T-cell (primary cell): ENCODE results near the gene NRXN2. TPM values are rescaled to one million over a fixed set of nuclear protein-coding genes. Genes with fewer than 3 reads are reported as not detected.

Source experiments
- ATAC-seq, 4 experiments: fragments of 200-7000 bp in 3 of 4; fragments of 150-1000 bp in 1 of 4; cut with Tn5 transposase; replicated peaks in 1 of 4; 1 replicate in 3 of 4; 2 replicates in 1 of 4; pipeline ENCODE4 v1.10.0; 2021; ENCODE audit warnings: moderate library complexity in 3 of 4, mild to moderate bottlenecking in 2 of 4, moderate number of reproducible peaks in 1 of 4
- CTCF ChIA-PET, 2 donors: fragments of 300-600 bp; sonication (Branson Sonifier 250); formaldehyde crosslinking; loops; one replicate each; lab custom pipeline; 2022; ENCODE audit warnings: antibody characterized with exemption in 2 of 2; lab: Charles Lee
- POLR2A ChIA-PET, 2 donors: fragments of 300-600 bp; sonication (Branson Sonifier 250); formaldehyde crosslinking; loops; one replicate each; lab custom pipeline; 2022; ENCODE audit warnings: antibody characterized with exemption in 2 of 2; lab: Charles Lee
- DNase-seq, 35 experiments: peaks; one replicate each; pipeline versions ENCODE4 v3.0.0 to v3.0.0-alpha.2; 2013 to 2023
- H3K27ac ChIP-seq: one replicate; pipeline ENCODE4 v1.5.1; 2013; ENCODE audit warnings: low read length
- H3K27me3 ChIP-seq, 2 experiments: replicated peaks in 1 of 2; 1 replicate in 1 of 2; 2 replicates in 1 of 2; pipeline versions ENCODE4 v1.6.1 to v1.7.0; 2013; ENCODE audit warnings: low read length in 1 of 2, mixed read lengths in 1 of 2; ENCODE audit not compliant: control insufficient read depth in 2 of 2, insufficient read depth in 2 of 2; ENCODE audit errors: extremely low read depth in 1 of 2
- H3K36me3 ChIP-seq, 2 donors: 1 replicate in 1 of 2; 2 replicates in 1 of 2; pipeline versions ENCODE4 v1.6.1 to v1.7.0; 2013; ENCODE audit warnings: low read length in 1 of 2; ENCODE audit not compliant: control insufficient read depth in 2 of 2, insufficient read depth in 1 of 2; ENCODE audit errors: extremely low read depth in 1 of 2
- H3K4me1 ChIP-seq, 2 experiments: 1 replicate in 1 of 2; 2 replicates in 1 of 2; pipeline versions ENCODE4 v1.6.1 to v1.7.0; 2013; ENCODE audit warnings: low read length in 2 of 2, mixed read lengths in 1 of 2; ENCODE audit not compliant: insufficient read depth in 2 of 2, control insufficient read depth in 1 of 2; ENCODE audit errors: extremely low read depth in 1 of 2
- H3K4me3 ChIP-seq, 2 donors: 1 replicate in 1 of 2; 2 replicates in 1 of 2; pipeline versions ENCODE4 v1.5.1 to v1.7.0; 2013; ENCODE audit warnings: mild to moderate bottlenecking in 2 of 2, low read length in 1 of 2, moderate library complexity in 1 of 2; ENCODE audit not compliant: control insufficient read depth in 1 of 2; ENCODE audit errors: extremely low read depth in 1 of 2
- H3K9me3 ChIP-seq: 2 replicates; pipeline ENCODE4 v1.7.0; 2013
- H3K27ac Mint-ChIP-seq, 2 donors: one replicate each; pipeline ENCODE4 v1.8.0; 2020 to 2021; ENCODE audit warnings: mild to moderate bottlenecking in 2 of 2, mixed read lengths in 2 of 2
- H3K27me3 Mint-ChIP-seq, 2 donors: one replicate each; pipeline ENCODE4 v1.8.0; 2021 to 2022; ENCODE audit warnings: mixed read lengths in 2 of 2
- H3K36me3 Mint-ChIP-seq: one replicate; pipeline ENCODE4 v1.8.0; 2021; ENCODE audit warnings: mixed read lengths
- H3K4me1 Mint-ChIP-seq, 3 donors: one replicate each; pipeline ENCODE4 v1.8.0; 2020 to 2022; ENCODE audit warnings: mixed read lengths in 3 of 3, mild to moderate bottlenecking in 1 of 3
- H3K4me3 Mint-ChIP-seq, 3 donors: one replicate each; pipeline ENCODE4 v1.8.0; 2020 to 2022; ENCODE audit warnings: mild to moderate bottlenecking in 3 of 3, mixed read lengths in 3 of 3, moderate library complexity in 3 of 3
- H3K9me3 Mint-ChIP-seq, 3 donors: one replicate each; pipeline ENCODE4 v1.8.0; 2020 to 2022; ENCODE audit warnings: mixed read lengths in 3 of 3
- WGBS: methylation state at CpG from one replicate; pipeline ENCODE4 v1.1.5; 2013; ENCODE audit warnings: missing lambda C conversion rate; ENCODE audit not compliant: insufficient coverage; 5-methylcytosine and 5-hydroxymethylcytosine counted together
- total RNA-seq, 35 experiments: library from RNA in 6 of 35; stranded (reverse) in 6 of 35; fragments of 120-200 nt in 1 of 35; gene quantifications; one replicate each; pipeline versions ENCODE4 v1.2.1 to v1.2.4 and lab custom pipeline; 2013 to 2026

The NRXN2 gene
- total RNA-seq, 5 donors from 2014 or later (not counting 1 experiment from before 2014, with no cell fraction given) = 0.43 to 0.70 (median 0.47) TPM; not detected in 2

DNA sequence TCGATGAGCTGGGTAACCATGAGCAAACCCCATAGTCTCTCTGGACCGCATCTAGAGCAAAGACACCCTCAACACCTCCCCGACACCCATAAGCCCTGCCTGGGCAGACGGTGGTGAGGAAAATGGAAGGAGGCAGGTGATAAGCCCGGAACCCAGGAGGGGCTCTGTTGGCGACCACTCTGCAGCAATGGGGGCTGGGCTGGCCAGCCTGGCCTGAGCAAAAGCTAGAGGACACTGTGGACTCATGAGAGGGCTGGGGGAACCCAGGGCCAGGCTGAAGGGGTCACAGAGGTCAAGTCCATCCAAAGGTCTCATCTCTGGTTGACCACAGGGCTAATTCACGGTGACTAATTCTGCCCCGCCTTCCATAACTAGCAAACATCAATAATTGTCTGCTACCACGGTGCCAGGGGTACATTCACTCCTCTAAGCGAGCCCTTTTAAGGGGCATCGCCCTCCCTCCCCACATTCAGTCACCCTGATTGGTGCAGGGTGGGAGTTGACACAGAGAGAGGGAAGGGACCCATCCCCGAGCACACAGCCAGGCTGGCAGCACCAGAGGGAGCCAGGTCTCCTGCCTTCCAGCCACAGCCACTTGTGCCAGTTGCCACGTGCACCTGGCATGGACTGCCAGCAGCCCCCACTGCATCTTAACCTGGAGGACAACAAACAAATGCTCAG is 32.8 kb upstream of the NRXN2 start:
- H3K4me1 ChIP-seq = peaks cover 16 to 78% of the 10 kb centered on the region in 2 experiments
- H3K4me3 ChIP-seq = no peak overlapping the region
- Mint-ChIP-seq H3K9me3 (no peaks in the 10 kb centered on the region), H3K36me3 (peaks cover 14% of the 10 kb centered on the region), H3K27ac (no peak overlapping the region), H3K4me3 (no peak overlapping the region), H3K27me3 (no peaks in the 10 kb centered on the region), H3K4me1 (peaks cover 36 to 42% (median 37%) of the 10 kb centered on the region in 3 donors)
- POLR2A ChIA-PET = no interaction called here
- WGBS = 79% methylated on average over 4 of the region's 13 CpGs
- H3K36me3 ChIP-seq = peaks cover 17 to 32% of the 10 kb centered on the region in 2 donors
- H3K27ac ChIP-seq = no peak overlapping the region
- CTCF ChIA-PET = no interaction called here
- DNase-seq (peak in 1 of 35 experiments; percentile 23), ATAC-seq (no peak)
- no peaks in the 10 kb centered on the region for H3K9me3 ChIP-seq
- no peaks in the 10 kb centered on the region for H3K27me3 ChIP-seq

DNA sequence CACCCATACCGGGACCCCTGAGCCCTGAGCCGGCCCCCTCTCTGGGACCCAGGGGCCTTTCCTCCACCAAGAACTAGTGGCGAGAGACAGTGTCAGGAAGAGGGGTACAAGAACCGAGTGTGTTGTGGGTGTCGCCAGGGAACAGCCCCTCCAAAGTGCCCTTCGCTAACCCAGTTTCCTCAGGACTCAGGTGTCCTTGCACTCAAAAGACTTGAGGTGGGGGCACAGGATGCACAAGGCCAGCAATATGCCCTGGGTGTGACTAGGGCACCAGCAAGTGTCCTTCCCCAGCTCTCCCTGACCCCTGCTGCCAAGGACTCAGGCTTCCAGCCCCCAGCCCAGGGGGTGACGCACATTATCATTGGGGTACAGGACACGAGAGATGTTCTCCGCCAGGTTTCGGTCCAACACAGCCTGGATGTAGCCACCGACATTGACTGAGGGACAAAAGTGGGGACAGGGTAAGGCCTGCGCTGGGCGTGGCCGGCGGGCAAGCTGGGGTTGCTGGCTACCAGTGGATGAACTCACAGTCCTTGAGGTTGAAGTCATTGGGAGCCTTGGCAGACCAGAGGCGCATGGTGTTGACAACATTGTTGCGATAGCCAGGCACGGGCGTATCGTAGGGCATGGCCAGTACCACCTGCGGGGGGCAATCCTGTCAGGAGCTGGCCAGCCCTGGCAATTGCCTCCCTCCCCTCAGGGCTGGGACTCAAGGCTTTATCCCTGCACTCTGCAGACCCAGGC is 32.1 kb upstream of the NRXN2 start:
- Mint-ChIP-seq H3K27ac (no peak overlapping the region), H3K4me3 (no peak overlapping the region), H3K27me3 (no peaks in the 10 kb centered on the region), H3K4me1 (peaks cover 36 to 42% (median 37%) of the 10 kb centered on the region in 3 donors), H3K9me3 (no peaks in the 10 kb centered on the region), H3K36me3 (peaks cover 17% of the 10 kb centered on the region)
- Histone ChIP-seq H3K27me3 (no peaks in the 10 kb centered on the region), H3K27ac (no peak overlapping the region), H3K9me3 (no peaks in the 10 kb centered on the region), H3K4me1 (peaks cover 9 to 78% of the 10 kb centered on the region in 2 experiments), H3K36me3 (peaks cover 17 to 31% of the 10 kb centered on the region in 2 donors), H3K4me3 (no peak overlapping the region)
- ATAC-seq (no peak), DNase-seq (no peak)
- ChIA-PET CTCF (no interaction called here), POLR2A (no interaction called here)
- 95% methylated on average over 17 of the region's 21 CpGs for WGBS

DNA sequence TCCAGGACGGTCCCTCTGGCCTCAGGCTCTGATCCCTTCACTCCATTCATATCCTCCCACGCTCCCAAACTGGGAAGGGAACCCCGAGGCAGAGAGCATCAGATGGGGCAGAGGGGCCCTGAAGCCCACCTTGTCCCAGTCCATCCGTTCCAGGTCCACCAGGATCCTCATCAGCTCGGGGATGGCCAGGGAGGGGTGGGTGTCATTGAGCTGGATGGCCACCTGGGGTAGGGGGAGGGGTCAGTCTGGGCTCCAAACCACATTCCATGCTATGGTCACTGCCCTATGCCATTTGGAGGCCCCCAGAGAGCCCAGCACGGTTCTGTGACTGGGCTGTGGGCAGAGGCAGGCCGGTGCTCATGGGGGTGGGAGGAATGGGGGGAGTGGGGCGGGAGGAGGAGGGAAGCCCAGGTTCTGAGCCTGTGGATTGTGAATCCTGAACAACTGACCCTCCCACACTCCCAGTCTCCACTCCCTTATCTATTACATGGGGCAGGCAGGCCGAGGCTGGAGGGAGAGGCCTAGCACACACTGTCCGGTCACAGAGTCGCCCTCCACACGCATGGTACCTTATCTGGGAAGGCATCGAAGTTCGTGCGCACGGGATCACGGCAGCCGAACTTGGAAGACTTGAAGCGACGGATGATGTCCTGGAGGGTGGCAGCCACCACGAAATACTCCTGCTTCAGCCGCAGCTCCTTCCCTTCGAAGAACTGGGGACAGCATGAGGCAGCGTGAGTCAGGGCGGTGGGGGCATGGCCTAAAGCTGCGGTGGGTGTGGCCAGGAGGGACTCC is 31.3 kb upstream of the NRXN2 start:
- no peak for DNase-seq
- ChIA-PET CTCF (no interaction called here), POLR2A (interaction anchor here in 1 of 2 donors (0.5 kb wide), 1 partner anchor 21 kb away, joined by 3 read pairs; no protein-coding TSS in a partner anchor)
- no peaks in the 10 kb centered on the region for H3K27me3 Mint-ChIP-seq
- H3K27me3 ChIP-seq = no peaks in the 10 kb centered on the region
- no peak overlapping the region for H3K27ac Mint-ChIP-seq
- peaks cover 17 to 31% of the 10 kb centered on the region in 2 donors for H3K36me3 ChIP-seq
- WGBS = 94% methylated on average over 16 of the region's 26 CpGs
- H3K4me3 Mint-ChIP-seq = no peak overlapping the region
- H3K4me1 Mint-ChIP-seq = peaks cover 31 to 38% (median 31%) of the 10 kb centered on the region in 3 donors
- H3K27ac ChIP-seq = no peak overlapping the region
- peaks cover 17% of the 10 kb centered on the region for H3K36me3 Mint-ChIP-seq
- no peak for ATAC-seq
- H3K4me1 ChIP-seq = peaks cover 2 to 71% of the 10 kb centered on the region in 2 experiments
- no peak overlapping the region for H3K4me3 ChIP-seq
- H3K9me3 Mint-ChIP-seq = no peaks in the 10 kb centered on the region
- no peaks in the 10 kb centered on the region for H3K9me3 ChIP-seq

DNA sequence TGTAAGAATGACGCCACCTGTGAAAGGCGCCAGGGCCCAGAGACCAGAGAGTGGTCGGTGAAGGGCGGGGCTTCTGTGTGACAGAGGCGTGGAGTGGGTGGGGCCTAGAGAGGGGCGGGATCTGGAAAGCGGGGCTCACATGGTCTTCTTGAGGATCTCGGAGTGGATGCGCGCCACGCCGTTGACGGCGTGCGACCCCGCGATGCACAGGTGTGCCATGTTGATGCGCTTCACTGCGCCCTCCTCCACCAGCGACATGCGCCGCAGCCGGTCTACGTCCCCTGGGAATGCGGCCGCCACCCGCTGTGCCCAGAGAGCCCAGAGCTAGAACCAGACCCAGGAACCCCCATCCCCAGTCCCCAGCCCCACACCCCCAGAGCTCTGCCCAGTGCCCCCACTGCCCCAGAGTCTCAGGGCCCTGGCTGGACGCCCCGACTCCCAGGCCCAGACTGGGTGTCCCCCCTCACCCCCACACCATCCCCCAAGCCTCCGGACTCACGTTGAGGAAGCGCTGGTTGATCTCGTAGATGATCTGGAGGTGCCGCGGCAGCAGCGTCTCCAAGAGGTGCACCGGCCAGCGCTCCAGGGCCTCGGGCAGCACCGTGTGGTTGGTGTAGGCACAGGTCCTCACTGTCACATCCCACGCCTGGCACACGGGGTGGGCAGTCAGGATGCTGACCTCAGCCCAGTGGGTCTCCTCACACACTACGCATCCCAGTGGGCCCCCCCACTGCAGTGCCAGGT is 30.6 kb upstream of the NRXN2 start:
- Histone ChIP-seq H3K27ac (no peak overlapping the region), H3K4me3 (no peak overlapping the region), H3K4me1 (peaks cover 0 to 63% of the 10 kb centered on the region in 2 experiments), H3K36me3 (peaks cover 17 to 31% of the 10 kb centered on the region in 2 donors), H3K27me3 (no peaks in the 10 kb centered on the region), H3K9me3 (no peaks in the 10 kb centered on the region)
- ATAC-seq (no peak), DNase-seq (no peak)
- Mint-ChIP-seq H3K9me3 (no peaks in the 10 kb centered on the region), H3K27ac (no peak overlapping the region), H3K4me3 (no peak overlapping the region), H3K27me3 (no peaks in the 10 kb centered on the region), H3K4me1 (peaks cover 25 to 33% (median 29%) of the 10 kb centered on the region in 3 donors), H3K36me3 (peaks cover 17% of the 10 kb centered on the region)
- POLR2A ChIA-PET = interaction anchor here in 1 of 2 donors (0.5 kb wide), 1 partner anchor 20 kb away, joined by 3 read pairs; no protein-coding TSS in a partner anchor
- CTCF ChIA-PET = no interaction called here
- WGBS = 94% methylated on average over 24 of the region's 43 CpGs

DNA sequence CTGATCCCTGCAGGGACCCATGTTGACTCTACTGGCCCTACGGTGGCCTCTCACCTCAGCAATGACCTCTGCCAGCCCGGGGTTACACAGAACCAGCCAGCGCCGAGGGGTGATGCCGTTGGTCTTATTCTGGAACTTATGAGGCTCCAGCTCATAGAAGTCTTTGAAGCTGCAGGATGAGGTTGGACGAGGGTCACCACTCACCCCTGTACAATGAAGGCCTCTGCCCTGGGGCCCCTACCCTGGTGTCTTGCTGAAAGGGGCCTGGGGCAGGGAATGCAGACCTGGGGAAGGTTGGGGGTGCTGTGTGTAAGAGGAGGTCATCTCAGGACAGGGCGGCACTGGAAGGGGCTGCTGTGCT is 30.0 kb upstream of the NRXN2 start:
- Mint-ChIP-seq H3K4me1 (peaks cover 24 to 35% (median 33%) of the 10 kb centered on the region in 3 donors), H3K36me3 (peaks cover 17% of the 10 kb centered on the region), H3K27ac (peak overlapping the region in 1 of 2 donors; percentile 27), H3K9me3 (no peaks in the 10 kb centered on the region), H3K4me3 (no peak overlapping the region), H3K27me3 (no peaks in the 10 kb centered on the region)
- WGBS = 92% methylated on average over 6 of the region's 7 CpGs
- POLR2A ChIA-PET = no interaction called here
- H3K4me3 ChIP-seq = no peak overlapping the region
- ATAC-seq = no peak
- no peak for DNase-seq
- no peaks in the 10 kb centered on the region for H3K27me3 ChIP-seq
- CTCF ChIA-PET = no interaction called here
- H3K36me3 ChIP-seq = peaks cover 17 to 28% of the 10 kb centered on the region in 2 donors
- H3K4me1 ChIP-seq = peaks cover 0 to 57% of the 10 kb centered on the region in 2 experiments
- no peak overlapping the region for H3K27ac ChIP-seq
- H3K9me3 ChIP-seq = no peaks in the 10 kb centered on the region
